OCI-LY3 (cell line): Measurements from ENCODE around the gene GAK.

Experiments used
- H2AFZ ChIP-seq: fragments of 200-600, 300-600 bp; shearing (Covaris generic); 2 replicates; pipeline ENCODE4 v1.6.0; 2014; ENCODE audit warnings: antibody characterized with exemption, low read depth, low read length
- H3K27ac ChIP-seq: fragments of 200-600, 300-600 bp; sonication (generic); 2 replicates; pipeline ENCODE4 v1.5.1; 2014; ENCODE audit warnings: mild to moderate bottlenecking, low read length, moderate library complexity, mixed read lengths
- H3K27me3 ChIP-seq: fragments of 200-600, 300-600 bp; sonication (generic); 2 replicates; pipeline ENCODE4 v1.6.1; 2014; ENCODE audit warnings: low read depth, low read length, mixed read lengths
- H3K36me3 ChIP-seq: fragments of 200-600, 300-600 bp; sonication (generic); replicated peaks from 2 replicates; pipeline ENCODE3; 2014; ENCODE audit warnings: low read depth, low read length, mixed read lengths
- H3K4me1 ChIP-seq: fragments of 300-600, 200-600 bp; sonication (generic); 2 replicates; pipeline ENCODE4 v1.6.1; 2014; ENCODE audit warnings: low read length, mixed read lengths
- H3K4me2 ChIP-seq: fragments of 200-600, 300-600 bp; sonication (generic); 2 replicates; pipeline ENCODE4 v1.6.1; 2014; ENCODE audit warnings: low read length, mixed read lengths
- H3K4me3 ChIP-seq: fragments of 300-600, 200-600 bp; sonication (generic); 2 replicates; pipeline ENCODE4 v1.5.1; 2014; ENCODE audit warnings: antibody characterized with exemption, mild to moderate bottlenecking, low read length, moderate library complexity
- H3K79me2 ChIP-seq: fragments of 300-600, 200-600 bp; shearing (Covaris generic); 2 replicates; pipeline ENCODE4 v1.6.1; 2014; ENCODE audit warnings: mild to moderate bottlenecking, low read length, mixed read lengths
- H3K9ac ChIP-seq: fragments of 300-600, 200-600 bp; shearing (Covaris generic); 2 replicates; pipeline ENCODE4 v1.6.0; 2014; ENCODE audit warnings: mild to moderate bottlenecking, low read length, moderate library complexity
- H3K9me3 ChIP-seq: fragments of 200-600, 300-600 bp; shearing (Covaris generic); 2 replicates; pipeline ENCODE4 v1.6.1; 2014; ENCODE audit warnings: low read length, mixed read lengths; ENCODE audit not compliant: insufficient read depth
- H4K20me1 ChIP-seq: fragments of 200-600, 300-600 bp; sonication (generic); 2 replicates; pipeline ENCODE4 v1.6.1; 2016; ENCODE audit warnings: low read length, mixed read lengths; ENCODE audit not compliant: insufficient read depth
- EZH2phosphoT487 ChIP-seq: fragments of 200-600 bp; shearing (Covaris generic); IDR thresholded peaks from 2 replicates; pipeline ENCODE4 v1.6.1; 2018; ENCODE audit warnings: antibody characterized with exemption, mixed run types, low read depth
- TF ChIP-seq, protein P1 (sequence below): fragments of 200-600, 300-600 bp; sonication (generic); IDR thresholded peaks from 2 replicates; pipeline ENCODE4 v1.5.1; 2014; ENCODE audit warnings: antibody characterized with exemption, low read length, low read depth

The GAK gene

GRCh38 chr4:865572-865971 lies 66.5 kb downstream of the GAK start:
- Histone ChIP-seq H3K36me3 (peaks cover 19% of the 10 kb centered on the region), H3K9me3 (no peaks in the 10 kb centered on the region), H3K4me1 (no peaks in the 10 kb centered on the region), H3K9ac (no peak overlapping the region), H3K4me2 (no peak overlapping the region), H3K79me2 (no peaks in the 10 kb centered on the region), H4K20me1 (no peaks in the 10 kb centered on the region; the same call in 1 of the 2 replicates), H3K27me3 (no peaks in the 10 kb centered on the region), H3K27ac (no peak overlapping the region), H2AFZ (no peak overlapping the region), H3K4me3 (no peak overlapping the region)
- no peak for TF ChIP-seq EZH2phosphoT487
- TF ChIP-seq, protein P1, sequence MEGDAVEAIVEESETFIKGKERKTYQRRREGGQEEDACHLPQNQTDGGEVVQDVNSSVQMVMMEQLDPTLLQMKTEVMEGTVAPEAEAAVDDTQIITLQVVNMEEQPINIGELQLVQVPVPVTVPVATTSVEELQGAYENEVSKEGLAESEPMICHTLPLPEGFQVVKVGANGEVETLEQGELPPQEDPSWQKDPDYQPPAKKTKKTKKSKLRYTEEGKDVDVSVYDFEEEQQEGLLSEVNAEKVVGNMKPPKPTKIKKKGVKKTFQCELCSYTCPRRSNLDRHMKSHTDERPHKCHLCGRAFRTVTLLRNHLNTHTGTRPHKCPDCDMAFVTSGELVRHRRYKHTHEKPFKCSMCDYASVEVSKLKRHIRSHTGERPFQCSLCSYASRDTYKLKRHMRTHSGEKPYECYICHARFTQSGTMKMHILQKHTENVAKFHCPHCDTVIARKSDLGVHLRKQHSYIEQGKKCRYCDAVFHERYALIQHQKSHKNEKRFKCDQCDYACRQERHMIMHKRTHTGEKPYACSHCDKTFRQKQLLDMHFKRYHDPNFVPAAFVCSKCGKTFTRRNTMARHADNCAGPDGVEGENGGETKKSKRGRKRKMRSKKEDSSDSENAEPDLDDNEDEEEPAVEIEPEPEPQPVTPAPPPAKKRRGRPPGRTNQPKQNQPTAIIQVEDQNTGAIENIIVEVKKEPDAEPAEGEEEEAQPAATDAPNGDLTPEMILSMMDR = no peak

DNA sequence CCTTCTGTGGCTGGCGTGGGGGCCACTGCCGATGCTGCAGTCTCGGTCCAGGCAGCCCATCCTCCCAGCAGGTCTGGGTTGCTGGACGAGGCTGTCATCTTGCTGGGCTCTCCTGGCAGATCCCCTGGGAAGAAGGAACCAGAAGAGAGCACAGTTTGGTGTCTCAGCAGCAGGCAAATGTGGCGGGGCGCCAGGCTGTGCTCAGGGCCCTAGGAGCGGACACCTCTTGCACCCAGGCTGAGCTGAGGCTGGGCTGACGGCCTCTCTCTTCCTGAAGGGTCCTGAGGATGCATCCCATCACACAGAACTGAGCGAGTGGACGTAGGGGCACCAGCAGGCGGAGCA lies 67.0 kb downstream of the GAK start:
- H3K79me2 ChIP-seq = no peaks in the 10 kb centered on the region
- no peak for TF ChIP-seq EZH2phosphoT487
- TF ChIP-seq, protein P1 = no peak
- H3K27me3 ChIP-seq = no peaks in the 10 kb centered on the region
- no peak overlapping the region for H3K4me3 ChIP-seq
- H3K4me2 ChIP-seq = no peak overlapping the region
- H3K9ac ChIP-seq = no peak overlapping the region
- peaks cover 14% of the 10 kb centered on the region for H3K36me3 ChIP-seq
- no peaks in the 10 kb centered on the region; the same call in 1 of the 2 replicates for H4K20me1 ChIP-seq
- no peak overlapping the region for H3K27ac ChIP-seq
- no peaks in the 10 kb centered on the region for H3K4me1 ChIP-seq
- no peak overlapping the region for H2AFZ ChIP-seq
- no peaks in the 10 kb centered on the region for H3K9me3 ChIP-seq

DNA sequence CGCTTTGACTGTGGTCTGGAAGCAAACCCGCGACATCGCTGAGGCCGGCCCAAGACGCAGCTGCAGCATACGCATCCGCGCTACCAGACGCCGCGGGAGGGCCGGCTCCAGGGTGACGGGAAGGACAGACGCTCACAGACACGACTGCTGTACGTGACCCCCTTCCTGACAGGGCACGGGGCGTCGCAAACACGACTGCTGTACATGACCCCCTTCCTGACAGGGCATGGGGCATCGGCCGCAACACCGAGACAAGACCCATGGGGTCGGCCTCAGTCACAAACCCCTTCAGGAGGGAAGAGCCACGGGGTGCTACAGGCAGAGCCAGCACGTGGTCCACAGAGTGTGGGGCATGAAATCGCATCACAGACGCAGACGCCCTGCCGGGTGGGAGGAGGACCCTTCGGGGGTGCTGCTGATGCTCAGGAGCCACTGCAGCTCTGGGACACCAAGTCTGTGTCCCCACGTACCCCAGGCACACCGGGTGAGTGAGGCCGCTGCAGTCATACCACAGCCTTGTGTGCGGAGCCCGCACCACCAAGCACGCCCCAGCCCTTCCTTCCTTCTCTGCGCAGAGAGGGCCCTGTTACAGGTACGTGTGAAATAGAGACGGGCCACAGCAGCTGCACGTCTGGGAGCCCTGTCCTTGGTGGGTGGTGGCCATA lies 67.5 kb downstream of the GAK start:
- Histone ChIP-seq H3K4me2 (no peak overlapping the region), H3K9me3 (no peaks in the 10 kb centered on the region), H3K36me3 (peaks cover 13% of the 10 kb centered on the region), H3K79me2 (no peaks in the 10 kb centered on the region), H3K4me1 (no peaks in the 10 kb centered on the region), H3K9ac (no peak overlapping the region), H2AFZ (no peak overlapping the region), H4K20me1 (no peaks in the 10 kb centered on the region; the same call in 1 of the 2 replicates), H3K4me3 (no peak overlapping the region), H3K27ac (no peak overlapping the region), H3K27me3 (no peaks in the 10 kb centered on the region)
- TF ChIP-seq, protein P1 = no peak
- no peak for TF ChIP-seq EZH2phosphoT487

GRCh38 chr4:860561-860960 lies 71.6 kb downstream of the GAK start:
- Histone ChIP-seq H3K4me3 (no peak overlapping the region), H3K4me2 (no peak overlapping the region), H3K4me1 (no peaks in the 10 kb centered on the region), H3K9ac (no peak overlapping the region), H3K27ac (no peak overlapping the region), H2AFZ (no peak overlapping the region), H3K9me3 (no peaks in the 10 kb centered on the region), H3K79me2 (no peaks in the 10 kb centered on the region), H3K27me3 (no peaks in the 10 kb centered on the region), H4K20me1 (no peaks in the 10 kb centered on the region), H3K36me3 (peaks cover 40% of the 10 kb centered on the region)
- TF ChIP-seq, protein P1 = no peak
- no peak for TF ChIP-seq EZH2phosphoT487
